RWPE1 (cell line): ENCODE results near the gene C10orf88.

Experiments used
- CTCF ChIA-PET: fragments of 350-600 bp; sonication (Branson Sonifier 250); formaldehyde crosslinking; extraction: SDS; loops from one replicate; lab custom pipeline; 2021; lab: Yijun Ruan, JAX
- POLR2A ChIA-PET: fragments of 400-600 bp; formaldehyde crosslinking; extraction: SDS; loops from one replicate; lab custom pipeline; 2020; ENCODE audit warnings: antibody characterized with exemption; ENCODE audit not compliant: low non-redundant PET; lab: Yijun Ruan, JAX
- DNase-seq: peaks from one replicate; pipeline ENCODE4 v3.0.0; 2012; ENCODE audit warnings: low spot score
- H3K27ac ChIP-seq: fragments of 450-650 bp; 2 replicates; pipeline ENCODE4 v1.5.1; 2017
- CTCF ChIP-seq: fragments of 450-650 bp; conservative IDR thresholded peaks from 2 replicates; pipeline ENCODE4 v1.5.1; 2017; ENCODE audit warnings: low read depth, mild to moderate bottlenecking

C10orf88 gene

DNA sequence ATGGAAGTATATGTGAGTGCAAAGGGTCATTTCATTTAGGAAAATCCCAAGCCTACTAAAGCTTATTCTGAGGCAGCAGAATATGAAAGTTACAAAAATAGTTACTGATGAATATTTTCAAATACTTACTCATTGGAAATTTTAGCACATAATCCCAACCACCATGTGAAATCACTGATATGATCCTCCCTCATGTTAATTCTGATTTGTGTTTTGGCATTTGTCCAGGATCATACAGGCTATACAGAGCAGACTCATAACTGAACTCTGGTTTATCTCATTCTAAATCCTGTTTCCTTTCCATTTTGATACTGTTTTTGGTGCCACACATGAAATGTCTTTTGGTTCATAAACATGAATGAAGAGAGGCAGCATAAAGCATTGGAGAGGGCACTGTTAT is 71.3 kb downstream of the C10orf88 start:
- ChIA-PET CTCF (no interaction called here), POLR2A (no interaction called here)
- no peak overlapping the region for H3K27ac ChIP-seq
- no peak for TF ChIP-seq CTCF
- no peak for DNase-seq
